ENCODE data around the gene MACROD2. TPM values are rescaled to one million over a fixed set of nuclear protein-coding genes. Genes with fewer than 3 reads are reported as not detected.

The MACROD2 gene
- total RNA-seq, 2 donors from 2014 or later = 8.0 to 19.4 TPM

DNA sequence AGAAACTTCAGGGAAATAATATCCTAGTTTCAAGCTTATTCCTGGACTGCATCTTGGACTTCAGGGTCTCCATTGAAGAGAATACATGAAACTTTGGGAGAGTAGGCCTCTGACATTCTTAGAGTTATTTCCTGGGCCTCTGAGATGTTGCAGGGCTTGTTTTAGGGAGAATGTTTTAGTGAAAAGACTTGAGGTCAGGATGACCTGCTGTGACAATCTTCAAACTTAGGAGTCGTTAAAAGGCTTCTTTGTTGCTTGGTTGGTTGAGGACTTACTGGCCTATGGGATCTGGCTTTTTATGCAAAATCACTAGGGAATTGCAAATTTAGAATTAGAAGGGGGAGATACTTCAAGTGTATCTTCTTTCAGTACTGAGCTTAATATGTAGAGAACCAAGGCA lies 955.3 kb downstream of the MACROD2 start:
- H3K4me3 ChIP-seq = no peak overlapping the region
- intact Hi-C loops (cut with DNase I) = no loop called here
- WGBS = 70% methylated on average over 1 of the region's 1 CpG
- TF ChIP-seq POLR2A (IDR thresholded peaks at IDR 0.05) = no peak
- no peaks in the 10 kb centered on the region for H3K27me3 ChIP-seq (replicated peaks; ENCODE audit: insufficient read depth)
- H3K4me1 ChIP-seq (replicated peaks) = no peaks in the 10 kb centered on the region
- DNase-seq (ENCODE audit: low spot score) = no peak
- no peaks in the 10 kb centered on the region for H3K9me3 ChIP-seq
- no peak overlapping the region for H3K27ac ChIP-seq
- no peaks in the 10 kb centered on the region for H3K36me3 ChIP-seq

DNA sequence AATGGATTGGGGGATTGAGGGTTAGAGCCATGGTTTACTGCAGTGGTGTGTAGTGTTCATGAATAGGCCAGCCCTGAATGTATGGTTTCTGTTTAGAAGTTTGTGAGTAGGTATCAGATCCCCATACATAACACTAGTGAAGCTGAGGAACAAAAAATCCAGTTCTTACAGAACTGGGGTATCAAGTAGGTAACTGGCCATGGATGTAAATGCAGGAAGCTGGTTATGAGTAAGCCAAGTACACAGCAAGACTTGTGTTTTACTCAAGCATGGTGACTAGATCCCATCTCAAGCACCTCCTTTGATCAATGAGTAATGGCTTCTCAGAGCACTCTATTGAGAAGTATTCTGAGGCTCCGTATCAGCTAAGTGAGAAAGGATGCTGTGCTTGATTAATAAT lies 955.8 kb downstream of the MACROD2 start:
- H3K9me3 ChIP-seq = no peaks in the 10 kb centered on the region
- intact Hi-C loops (cut with DNase I) = no loop called here
- H3K27ac ChIP-seq = no peak overlapping the region
- 100% methylated on average over 1 of the region's 1 CpG for WGBS
- H3K4me3 ChIP-seq = no peak overlapping the region
- no peak for DNase-seq (ENCODE audit: low spot score)
- H3K36me3 ChIP-seq = no peaks in the 10 kb centered on the region
- H3K4me1 ChIP-seq (replicated peaks) = no peaks in the 10 kb centered on the region
- no peak for TF ChIP-seq POLR2A (IDR thresholded peaks at IDR 0.05)
- no peak for TF ChIP-seq POLR2AphosphoS5 (IDR thresholded peaks at IDR 0.05)
- TF ChIP-seq, protein P1, sequence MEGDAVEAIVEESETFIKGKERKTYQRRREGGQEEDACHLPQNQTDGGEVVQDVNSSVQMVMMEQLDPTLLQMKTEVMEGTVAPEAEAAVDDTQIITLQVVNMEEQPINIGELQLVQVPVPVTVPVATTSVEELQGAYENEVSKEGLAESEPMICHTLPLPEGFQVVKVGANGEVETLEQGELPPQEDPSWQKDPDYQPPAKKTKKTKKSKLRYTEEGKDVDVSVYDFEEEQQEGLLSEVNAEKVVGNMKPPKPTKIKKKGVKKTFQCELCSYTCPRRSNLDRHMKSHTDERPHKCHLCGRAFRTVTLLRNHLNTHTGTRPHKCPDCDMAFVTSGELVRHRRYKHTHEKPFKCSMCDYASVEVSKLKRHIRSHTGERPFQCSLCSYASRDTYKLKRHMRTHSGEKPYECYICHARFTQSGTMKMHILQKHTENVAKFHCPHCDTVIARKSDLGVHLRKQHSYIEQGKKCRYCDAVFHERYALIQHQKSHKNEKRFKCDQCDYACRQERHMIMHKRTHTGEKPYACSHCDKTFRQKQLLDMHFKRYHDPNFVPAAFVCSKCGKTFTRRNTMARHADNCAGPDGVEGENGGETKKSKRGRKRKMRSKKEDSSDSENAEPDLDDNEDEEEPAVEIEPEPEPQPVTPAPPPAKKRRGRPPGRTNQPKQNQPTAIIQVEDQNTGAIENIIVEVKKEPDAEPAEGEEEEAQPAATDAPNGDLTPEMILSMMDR (IDR thresholded peaks at IDR 0.05) = no peak
- H3K27me3 ChIP-seq (replicated peaks; ENCODE audit: insufficient read depth) = no peaks in the 10 kb centered on the region

DNA sequence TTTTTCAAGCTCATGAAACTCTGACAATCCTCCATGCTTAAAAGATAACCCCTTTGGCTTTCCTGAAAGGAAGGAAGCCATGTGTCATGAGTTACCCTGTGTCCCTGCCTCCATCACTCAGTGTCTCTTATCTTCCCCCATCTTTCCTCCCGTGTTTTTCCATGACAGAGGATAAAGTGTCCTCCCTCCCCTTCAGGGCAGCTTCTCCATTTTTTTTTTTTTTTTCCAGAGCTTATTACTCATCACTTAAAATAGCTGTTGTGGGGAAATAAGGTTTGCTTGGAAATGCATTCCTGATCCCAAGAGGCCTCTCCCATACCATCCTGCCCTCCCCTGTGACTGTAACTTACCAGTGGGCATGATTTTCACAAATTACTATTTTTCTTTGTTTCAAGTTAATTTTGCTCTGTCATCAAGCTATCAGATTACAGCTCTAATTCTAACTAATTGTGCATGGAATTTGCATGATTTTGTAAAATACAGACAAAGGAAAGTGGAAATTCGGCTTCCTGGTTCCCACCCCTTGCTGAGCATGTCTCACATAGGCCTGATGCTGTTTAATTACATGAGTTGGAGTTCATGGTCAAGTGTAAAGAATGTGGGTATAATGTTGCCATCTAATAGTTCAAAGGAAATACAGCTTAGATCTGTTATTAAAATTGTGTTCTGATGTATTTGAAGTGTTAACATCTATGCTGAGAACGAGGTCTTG lies 956.5 kb downstream of the MACROD2 start:
- no peak overlapping the region for H3K27ac ChIP-seq
- H3K36me3 ChIP-seq = no peaks in the 10 kb centered on the region
- no peak for TF ChIP-seq POLR2AphosphoS5 (IDR thresholded peaks at IDR 0.05)
- TF ChIP-seq, protein P1 (IDR thresholded peaks at IDR 0.05) = no peak
- no peaks in the 10 kb centered on the region for H3K4me1 ChIP-seq (replicated peaks)
- H3K27me3 ChIP-seq (replicated peaks; ENCODE audit: insufficient read depth) = no peaks in the 10 kb centered on the region
- no peaks in the 10 kb centered on the region for H3K9me3 ChIP-seq
- intact Hi-C loops (cut with DNase I) = no loop called here
- H3K4me3 ChIP-seq = no peak overlapping the region
- DNase-seq (ENCODE audit: low spot score) = no peak
- whole genome bisulfite sequencing = 63% methylated on average over 3 of the region's 3 CpGs

- Histone ChIP-seq H3K4me1 (replicated peaks) (no peaks in the 10 kb centered on the region), H3K36me3 (no peaks in the 10 kb centered on the region), H3K27me3 (replicated peaks; ENCODE audit: insufficient read depth) (no peaks in the 10 kb centered on the region), H3K4me3 (no peak overlapping the region), H3K27ac (no peak overlapping the region), H3K9me3 (no peaks in the 10 kb centered on the region)
- WGBS = 91% methylated on average over 2 of the region's 2 CpGs
- no peak for DNase-seq (ENCODE audit: low spot score)
- TF ChIP-seq, protein P1 (IDR thresholded peaks at IDR 0.05) = no peak
- TF ChIP-seq POLR2AphosphoS5 (IDR thresholded peaks at IDR 0.05) = no peak
- no peak for TF ChIP-seq POLR2A (IDR thresholded peaks at IDR 0.05)
- intact Hi-C loops (cut with DNase I) = no loop called here
These were observed 958.4 kb downstream of the MACROD2 start for GRCh38 chr20:14953736-14954135.

GRCh38 chr20:14955399-14955798 lies 960.1 kb downstream of the MACROD2 start:
- no peak for DNase-seq (ENCODE audit: low spot score)
- Histone ChIP-seq H3K4me3 (no peak overlapping the region), H3K4me1 (replicated peaks) (no peaks in the 10 kb centered on the region), H3K27me3 (replicated peaks; ENCODE audit: insufficient read depth) (no peaks in the 10 kb centered on the region), H3K27ac (no peak overlapping the region), H3K9me3 (no peaks in the 10 kb centered on the region), H3K36me3 (no peaks in the 10 kb centered on the region)
- TF ChIP-seq POLR2A (IDR thresholded peaks at IDR 0.05) (no peak), POLR2AphosphoS5 (IDR thresholded peaks at IDR 0.05) (no peak)
- 96% methylated on average over 4 of the region's 4 CpGs for WGBS
- intact Hi-C loops (cut with DNase I) = no loop called here

- H3K4me1 ChIP-seq (replicated peaks) = no peaks in the 10 kb centered on the region
- no peak for DNase-seq (ENCODE audit: low spot score)
- 88% methylated on average over 3 of the region's 3 CpGs for WGBS
- TF ChIP-seq, protein P1 (IDR thresholded peaks at IDR 0.05) = no peak
- TF ChIP-seq POLR2AphosphoS5 (IDR thresholded peaks at IDR 0.05) (no peak), POLR2A (IDR thresholded peaks at IDR 0.05) (no peak)
- H3K27ac ChIP-seq = no peak overlapping the region
- no peaks in the 10 kb centered on the region for H3K36me3 ChIP-seq
- H3K4me3 ChIP-seq = no peak overlapping the region
- H3K9me3 ChIP-seq = no peaks in the 10 kb centered on the region
- H3K27me3 ChIP-seq (replicated peaks; ENCODE audit: insufficient read depth) = no peaks in the 10 kb centered on the region
- intact Hi-C loops (cut with DNase I) = no loop called here
These were observed 960.7 kb downstream of the MACROD2 start for GRCh38 chr20:14956026-14956425.
